NCI-H2029 (cell line): Measurements from ENCODE around the gene TMED10.
"Not testable (repeated sequence)": the region's sequence is repeated elsewhere in the genome, so short reads cannot be mapped to it uniquely, and the experiment has no call there.

Experiments
- DNase-seq: peaks from one replicate; lab custom pipeline; 2025; lab: John Stamatoyannopoulos, UW

Gene TMED10

GRCh38 chr14:75127474-75127820 is 49.0 kb downstream of the TMED10 start:
- DNase-seq = not testable (repeated sequence)

- DNase-seq = peak; percentile 51
These were observed 49.5 kb downstream of the TMED10 start, which contains the start of gene NEK9 for GRCh38 chr14:75126679-75127473. NEK9 (minus strand) TSS chr14:75127048; CDS start chr14:75126921, 127 bp downstream.

DNA sequence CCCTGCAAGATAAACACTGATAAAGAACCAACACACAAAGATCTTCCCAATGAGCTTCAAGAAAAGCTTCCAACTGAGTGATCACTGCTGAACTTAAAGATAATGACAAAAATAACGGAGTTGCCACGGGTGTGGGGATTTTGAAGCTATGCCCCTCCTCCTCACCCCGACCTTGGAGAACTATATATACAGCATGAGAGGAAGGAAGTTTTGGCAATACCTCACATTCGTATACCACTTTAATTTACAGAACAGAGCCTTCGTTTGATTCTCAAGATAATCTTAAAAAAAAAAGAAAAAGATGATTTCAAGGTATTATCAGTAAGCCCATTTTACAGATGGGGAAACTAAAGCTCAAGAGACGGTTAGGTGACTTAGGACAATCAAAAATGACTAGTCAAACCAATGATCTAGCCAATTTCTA is 50.3 kb downstream of the TMED10 start:
- DNase-seq = no peak

DNA sequence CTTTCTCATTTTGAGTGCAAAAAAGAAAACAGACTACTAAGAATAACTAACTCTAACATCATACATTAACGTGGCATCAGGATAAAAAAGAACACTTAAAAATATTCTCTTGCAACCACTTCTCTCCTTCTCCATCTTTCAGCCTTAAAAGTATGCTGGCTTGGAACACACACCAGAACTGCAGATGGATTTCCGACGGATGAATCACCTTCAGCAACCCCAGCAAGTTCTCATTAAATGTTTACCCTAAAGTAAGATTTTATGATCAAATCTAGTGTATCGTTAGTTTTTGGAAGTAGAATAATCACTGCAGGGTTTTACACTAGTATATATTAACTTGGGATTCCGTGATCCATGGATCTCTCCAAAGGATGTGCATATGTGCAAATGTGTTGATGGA is 50.8 kb downstream of the TMED10 start:
- DNase-seq = no peak

DNA sequence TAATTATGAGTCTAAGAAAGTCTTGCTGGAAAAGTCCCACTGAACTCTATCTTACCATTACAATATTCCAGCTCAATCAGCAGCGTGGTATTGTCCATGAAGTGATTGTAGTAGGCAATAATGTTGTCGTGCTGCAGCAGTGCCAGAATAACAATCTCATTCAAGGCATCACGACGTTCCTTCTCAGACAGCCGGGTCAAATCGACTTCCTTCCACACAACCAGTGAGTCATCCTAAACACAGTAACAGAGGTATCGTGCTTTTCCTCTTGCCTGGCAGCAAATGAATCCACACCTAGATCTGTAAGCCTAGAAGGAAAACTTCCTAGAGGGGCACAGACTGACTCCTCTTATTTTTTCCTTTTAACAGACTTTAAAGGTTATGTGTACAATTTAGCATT is 52.4 kb downstream of the TMED10 start:
- no peak for DNase-seq

DNA sequence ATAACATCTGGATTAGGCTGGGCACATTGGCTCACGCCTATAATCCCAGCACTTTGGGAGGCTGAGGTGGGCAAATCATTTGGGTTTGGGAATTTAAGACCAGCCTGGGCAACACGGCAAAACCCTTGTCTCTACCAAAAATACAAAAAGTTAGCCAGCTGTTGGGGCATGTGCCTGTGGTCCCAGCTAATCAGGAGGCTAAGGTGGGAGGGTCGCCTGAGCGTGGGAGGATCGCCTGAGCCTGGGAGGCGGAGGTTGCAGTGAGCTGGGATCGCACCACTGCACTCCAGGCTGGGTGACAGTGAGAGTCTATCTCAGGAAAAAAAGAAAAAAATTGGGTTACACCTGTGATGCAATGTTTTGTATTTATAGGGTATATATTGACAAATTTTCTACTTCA is 54.9 kb downstream of the TMED10 start:
- DNase-seq = no peak

DNA sequence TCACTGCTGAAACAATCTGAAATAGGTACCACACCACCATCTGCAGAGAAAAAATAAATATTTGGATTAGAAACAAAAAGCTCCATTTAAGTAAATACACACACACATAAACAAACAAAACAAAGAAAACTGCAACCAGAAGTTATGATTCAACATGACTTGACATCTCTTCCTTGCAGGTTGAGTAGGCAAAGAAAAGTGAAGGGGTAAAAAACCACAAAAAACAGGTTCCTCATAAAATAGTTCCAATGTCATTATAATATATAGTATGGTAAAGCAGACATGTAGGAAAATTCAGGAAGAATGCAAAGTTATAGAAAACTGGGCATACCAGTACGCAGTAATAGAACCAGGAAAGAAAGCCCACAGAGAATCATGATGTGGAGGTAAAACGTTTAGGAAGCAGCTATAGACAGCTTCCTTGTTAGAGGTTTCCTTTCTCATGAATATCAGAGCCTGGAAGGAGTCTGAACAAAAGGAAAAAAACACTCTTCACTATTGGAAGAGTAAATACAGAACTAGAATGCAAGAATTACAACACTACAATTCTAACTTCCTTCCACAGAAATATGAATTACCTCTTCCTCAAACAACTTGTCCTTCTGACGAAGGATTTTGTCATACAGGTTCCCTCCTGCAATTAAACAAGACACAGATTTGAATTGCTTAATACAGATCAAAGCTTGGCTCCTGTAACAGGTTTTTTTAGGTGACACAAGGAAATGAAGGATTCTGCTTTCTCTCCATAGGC is 55.7 kb downstream of the TMED10 start:
- DNase-seq = no peak

DNA sequence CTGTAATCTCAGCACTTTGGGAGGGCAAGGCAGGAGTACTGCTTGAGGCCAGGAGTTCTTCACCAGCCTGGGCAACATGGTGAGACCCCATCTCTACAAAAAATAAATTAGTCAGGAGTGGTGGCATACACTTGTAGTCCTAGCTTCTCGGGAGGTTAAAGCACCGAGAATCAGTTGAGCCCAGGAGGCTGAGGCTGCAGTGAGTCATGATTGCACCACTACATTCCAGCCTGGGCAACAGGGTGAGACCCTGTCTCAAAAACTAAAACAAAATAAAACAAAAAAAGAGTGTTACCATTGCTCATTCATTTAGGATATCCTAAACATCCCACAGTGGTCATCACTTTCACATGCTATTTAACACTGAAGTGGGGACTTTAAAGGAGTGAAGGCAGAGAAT is 57.4 kb downstream of the TMED10 start:
- DNase-seq = no peak

DNA sequence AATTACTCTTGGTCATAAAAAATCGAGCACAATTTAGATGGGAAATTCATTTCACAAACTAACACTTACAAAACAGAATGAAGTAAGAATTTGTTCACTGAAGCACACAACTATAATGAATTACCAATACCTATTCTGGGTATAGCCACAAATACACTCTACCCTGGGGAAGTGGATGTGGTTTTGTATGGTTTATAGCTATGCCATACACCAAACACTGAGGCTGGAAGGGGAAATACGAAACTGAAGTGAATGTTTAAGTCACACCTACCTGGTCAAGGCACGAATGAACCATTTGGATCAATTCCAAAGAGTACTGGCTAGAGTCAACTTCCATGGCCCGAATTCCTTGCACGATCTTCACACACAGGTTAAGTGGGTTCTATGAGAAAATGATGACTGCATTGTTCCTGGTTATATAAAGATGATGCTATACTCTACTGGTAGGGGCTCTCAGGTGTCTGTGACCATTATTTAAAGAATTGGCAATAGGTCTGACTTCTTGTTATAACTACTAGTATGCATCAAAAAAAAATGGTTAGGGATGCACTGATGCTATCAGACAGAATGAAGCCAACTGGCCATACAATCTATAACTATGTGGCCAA is 62.4 kb downstream of the TMED10 start:
- DNase-seq = no peak

GRCh38 chr14:75109877-75110276 is 66.5 kb downstream of the TMED10 start:
- DNase-seq = no peak

DNA sequence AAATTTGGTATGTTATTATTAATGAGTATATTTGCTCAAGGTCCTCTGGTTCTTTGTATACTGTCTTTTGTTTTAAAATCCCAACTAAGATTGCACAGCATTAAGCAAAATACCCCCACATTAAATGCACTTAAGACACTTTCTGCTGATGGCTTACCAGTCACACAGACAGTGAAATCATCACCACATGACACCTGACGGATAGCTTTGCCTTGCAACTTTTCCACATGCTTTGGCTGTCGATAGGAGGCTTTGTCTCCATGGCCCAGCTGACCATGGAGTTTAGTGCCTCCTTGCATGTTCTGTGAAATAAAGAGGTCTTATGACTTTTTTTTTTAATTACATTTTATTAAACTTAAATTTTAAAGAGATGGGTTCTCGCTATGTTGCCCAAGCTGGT is 69.2 kb downstream of the TMED10 start:
- no peak for DNase-seq

- no peak for DNase-seq
These were observed 74.9 kb downstream of the TMED10 start for GRCh38 chr14:75101491-75101890.

DNA sequence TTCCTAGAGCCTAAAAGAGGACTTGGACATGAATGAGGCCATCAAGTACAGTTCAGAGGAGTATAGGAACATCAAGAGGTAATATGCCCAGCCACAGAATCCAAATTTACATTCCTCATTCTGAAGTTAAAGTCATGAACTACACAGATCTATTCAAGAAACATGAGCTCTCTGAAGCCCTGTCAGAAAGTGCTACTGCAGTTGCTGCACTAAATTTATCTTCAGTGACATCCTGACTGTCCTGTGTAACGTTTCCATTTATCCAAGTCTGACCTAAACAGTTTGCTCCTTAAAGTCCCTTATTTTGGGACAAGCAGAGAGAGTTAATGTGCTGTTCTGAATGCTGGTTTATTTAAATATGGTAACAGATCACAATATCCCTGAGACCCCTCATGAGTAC is 77.7 kb downstream of the TMED10 start:
- DNase-seq = no peak

- DNase-seq = no peak
These were observed 78.2 kb downstream of the TMED10 start for GRCh38 chr14:75098212-75098611.

GRCh38 chr14:75096959-75097358 is 79.5 kb downstream of the TMED10 start:
- DNase-seq = no peak

- no peak for DNase-seq
These were observed 80.7 kb downstream of the TMED10 start for GRCh38 chr14:75095690-75096089.

GRCh38 chr14:75094896-75095295 is 81.5 kb downstream of the TMED10 start:
- no peak for DNase-seq

DNA sequence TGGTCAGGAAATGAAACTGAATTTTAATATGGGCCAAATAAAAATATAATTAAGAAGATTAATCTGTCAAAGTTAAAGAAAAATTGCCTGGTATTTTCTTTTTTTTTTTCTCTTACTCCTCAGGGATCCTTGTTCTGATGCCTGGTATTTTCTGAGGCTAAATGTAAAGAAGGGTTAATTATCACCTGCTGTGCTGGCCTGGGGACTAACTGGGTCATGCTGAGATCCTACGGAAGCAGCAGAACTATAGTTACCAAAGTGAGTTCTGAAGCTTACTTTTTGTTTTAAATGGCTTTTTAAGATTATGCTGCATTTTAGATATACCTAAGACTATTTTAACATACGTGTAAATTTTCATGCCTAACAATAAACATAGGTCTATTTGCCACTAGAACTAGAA is 83.7 kb downstream of the TMED10 start:
- DNase-seq = no peak

- DNase-seq = no peak
These were observed 85.2 kb downstream of the TMED10 start for GRCh38 chr14:75091251-75091650.

- DNase-seq = no peak
These were observed 86.1 kb downstream of the TMED10 start for GRCh38 chr14:75090353-75090752.

GRCh38 chr14:75088566-75089373 is 87.6 kb downstream of the TMED10 start:
- peak; percentile 14 for DNase-seq

GRCh38 chr14:75088153-75088552 is 88.3 kb downstream of the TMED10 start:
- DNase-seq = no peak
